GM18498 (cell line): Measurements from ENCODE around the gene FRY.

ENCODE experiments used
- ATAC-seq: cut with Tn5 transposase; IDR thresholded peaks from one replicate; pipeline ENCODE4 v1.9.1; 2021; ENCODE audit warnings: mild to moderate bottlenecking, moderate library complexity; ENCODE audit not compliant: unreplicated experiment

FRY gene

DNA sequence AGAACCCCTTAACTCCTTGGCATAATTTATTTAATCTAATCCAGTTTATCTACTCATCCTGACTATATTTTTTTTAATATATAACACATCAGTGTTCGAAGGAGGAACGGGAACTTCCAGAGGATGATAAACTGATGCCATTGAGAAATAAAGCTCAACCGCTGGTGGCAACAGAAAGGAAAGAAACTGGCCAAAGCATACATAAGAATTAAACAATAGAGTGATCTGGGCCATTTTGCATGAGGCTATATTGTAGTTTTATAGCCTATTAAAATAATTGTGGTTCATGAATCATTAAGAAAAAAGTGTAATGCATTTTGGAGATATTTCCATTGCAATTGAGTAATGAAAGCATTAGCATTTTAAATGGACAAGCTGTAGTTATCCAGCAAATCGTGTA lies 94.2 kb downstream of the FRY start:
- ATAC-seq: no peak

DNA sequence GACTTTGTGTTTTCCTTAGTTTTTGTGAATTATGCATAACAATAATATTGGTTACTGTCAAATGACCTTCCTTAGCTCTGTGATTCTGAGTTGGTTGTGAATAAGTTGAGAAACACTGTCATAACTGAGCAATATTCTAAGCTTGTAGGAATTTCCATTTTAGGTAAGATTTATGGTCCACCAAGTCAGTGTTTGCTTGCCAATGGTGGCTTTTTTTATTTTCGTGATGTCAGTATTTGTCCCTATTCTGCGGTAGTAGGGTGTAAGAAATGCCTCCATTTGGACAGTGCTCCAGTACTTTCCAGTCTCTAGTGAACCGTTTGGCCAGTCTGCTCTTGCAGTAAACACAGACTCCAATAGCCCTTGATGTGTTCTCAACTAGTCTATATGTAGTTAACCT lies 94.7 kb downstream of the FRY start:
- ATAC-seq: no peak

- no peak for ATAC-seq
These were observed 95.2 kb downstream of the FRY start for GRCh38 chr13:32126756-32127155.

- no peak for ATAC-seq
These were observed 96.1 kb downstream of the FRY start for GRCh38 chr13:32127691-32128090.

- ATAC-seq: no peak
These were observed 102.9 kb downstream of the FRY start for GRCh38 chr13:32134241-32135055.

DNA sequence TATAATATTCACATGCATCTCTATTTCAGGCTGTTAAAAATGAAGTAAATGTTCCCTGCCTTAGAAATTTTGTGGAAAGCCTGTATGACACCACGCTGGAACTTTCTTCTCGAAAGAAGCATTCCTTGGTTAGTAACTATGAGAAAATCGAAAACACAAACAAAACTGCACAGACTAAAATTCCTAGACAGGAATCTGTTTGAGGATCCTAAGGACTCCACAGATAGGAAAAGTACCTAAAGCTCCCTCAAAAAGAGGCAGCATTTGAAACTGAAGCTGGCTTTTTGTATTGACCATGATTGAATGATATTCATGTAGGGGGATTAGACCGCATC lies 103.4 kb downstream of the FRY start:
- ATAC-seq: no peak

DNA sequence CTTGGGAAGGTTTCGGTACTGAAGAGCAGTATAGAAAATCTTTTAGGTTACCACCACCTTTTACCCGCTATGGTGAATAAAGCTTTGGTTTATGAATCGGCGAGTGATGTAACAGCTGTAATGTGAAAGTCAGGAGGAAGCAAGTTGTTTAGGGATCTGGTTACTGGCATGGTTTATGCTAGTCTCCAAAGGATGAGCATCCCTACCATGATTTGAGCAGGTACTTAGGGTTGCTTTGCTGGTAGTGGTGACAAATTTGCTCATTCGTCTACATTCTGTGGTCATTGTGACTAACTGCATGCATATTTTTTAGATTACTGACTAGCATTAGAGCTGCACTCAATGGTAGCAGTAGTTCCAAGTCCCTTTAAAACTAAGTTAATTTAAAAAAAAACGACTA lies 104.1 kb downstream of the FRY start:
- no peak for ATAC-seq

- ATAC-seq: no peak
These were observed 104.5 kb downstream of the FRY start for GRCh38 chr13:32136061-32136460.

DNA sequence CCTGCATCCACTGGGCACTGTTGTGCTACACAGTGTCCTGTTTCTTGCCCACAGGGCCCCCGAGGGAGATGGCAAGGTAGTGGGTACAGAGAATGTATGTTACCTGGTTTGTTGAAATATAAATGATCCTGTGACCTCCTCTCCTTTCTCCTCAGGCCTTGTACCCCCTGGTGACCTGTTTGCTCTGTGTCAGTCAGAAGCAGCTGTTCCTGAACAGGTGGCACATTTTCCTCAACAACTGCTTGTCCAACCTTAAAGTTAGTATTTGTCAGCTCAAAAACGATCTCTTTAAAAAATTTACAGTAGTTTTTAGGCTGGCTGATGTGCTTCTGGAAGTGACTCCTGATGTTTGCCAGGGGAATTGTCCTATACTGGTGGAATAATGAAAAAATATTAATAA lies 105.1 kb downstream of the FRY start:
- no peak for ATAC-seq

DNA sequence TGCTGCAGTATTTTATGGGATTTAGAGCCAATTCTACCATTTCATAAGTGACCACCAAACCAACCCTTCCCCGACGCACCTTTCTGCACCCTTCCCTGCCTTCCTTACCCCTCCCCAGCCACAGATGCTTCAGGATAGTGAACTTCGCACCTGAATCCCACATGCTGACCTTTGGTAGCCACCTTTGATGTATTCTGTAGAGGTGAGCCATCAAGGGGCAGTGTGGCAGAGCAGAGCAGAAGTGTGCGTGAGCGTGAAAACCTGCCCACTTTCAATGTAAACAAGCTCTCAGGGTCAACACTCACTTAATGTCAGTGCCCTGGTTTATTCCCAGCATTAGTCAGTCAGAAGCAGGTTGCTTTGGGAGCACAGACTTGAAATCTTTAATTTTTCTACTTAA lies 107.7 kb downstream of the FRY start:
- no peak for ATAC-seq

GRCh38 chr13:32140109-32140508 lies 108.5 kb downstream of the FRY start:
- ATAC-seq: no peak

GRCh38 chr13:32141462-32141861 lies 109.9 kb downstream of the FRY start:
- ATAC-seq: no peak

DNA sequence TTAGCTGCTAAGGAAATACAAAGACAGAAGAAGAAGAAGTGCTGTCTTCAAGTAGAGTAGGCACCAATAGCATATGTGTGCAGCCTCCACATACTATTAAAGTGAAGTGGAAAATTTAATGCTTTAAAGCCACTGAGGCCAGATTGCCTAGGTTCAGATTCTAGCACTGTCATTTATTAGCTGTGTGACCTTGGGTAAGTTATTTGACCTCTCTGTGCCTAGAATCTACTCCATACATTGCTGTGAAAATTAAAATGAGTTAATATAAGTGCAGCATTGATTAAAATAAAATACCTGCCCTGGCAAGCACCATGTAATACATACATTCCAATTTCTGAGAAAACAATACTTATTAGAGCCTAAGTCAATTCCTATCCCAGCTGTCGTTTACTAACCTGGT lies 110.5 kb downstream of the FRY start:
- ATAC-seq: no peak

GRCh38 chr13:32142956-32143375 lies 111.4 kb downstream of the FRY start:
- ATAC-seq: no peak

DNA sequence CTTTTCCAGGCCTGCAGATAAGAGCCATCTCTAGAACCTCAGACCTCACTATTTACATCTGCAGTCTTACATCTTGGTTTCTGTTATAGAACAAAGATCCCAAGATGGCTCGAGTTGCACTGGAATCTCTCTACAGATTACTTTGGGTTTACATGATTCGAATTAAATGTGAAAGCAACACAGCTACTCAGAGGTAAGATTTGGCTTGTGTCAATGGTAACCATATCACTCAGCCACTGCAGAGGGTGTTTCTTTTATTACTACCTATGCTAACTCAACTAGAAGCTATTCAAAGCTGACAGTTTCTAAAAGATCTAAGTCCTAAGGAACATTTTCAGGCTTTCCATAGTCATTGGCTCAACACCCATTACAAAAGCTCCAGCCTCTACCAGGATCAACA lies 115.6 kb downstream of the FRY start:
- no peak for ATAC-seq

DNA sequence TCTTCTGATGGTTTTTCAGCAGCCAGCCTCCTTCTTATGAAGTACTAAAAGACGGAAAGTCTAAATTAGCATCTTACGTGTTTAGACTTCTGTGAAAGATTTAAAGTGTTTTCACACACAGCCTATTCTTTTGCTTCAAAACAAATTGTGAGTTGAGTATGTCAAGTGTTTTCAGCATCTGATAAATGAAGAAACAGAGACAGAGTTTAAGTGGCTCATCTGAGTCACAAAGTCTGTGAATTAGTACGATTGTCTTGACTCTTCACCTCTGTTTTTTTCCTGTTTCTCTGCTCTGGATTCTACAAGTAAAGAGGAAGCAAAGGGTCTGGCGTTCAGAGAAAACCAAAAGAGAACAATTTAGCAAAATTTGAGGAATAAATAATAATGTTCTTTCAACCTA lies 116.4 kb downstream of the FRY start:
- no peak for ATAC-seq

GRCh38 chr13:32150239-32150638 lies 118.7 kb downstream of the FRY start:
- ATAC-seq: no peak

- ATAC-seq: no peak
These were observed 119.2 kb downstream of the FRY start for GRCh38 chr13:32150794-32151193.

DNA sequence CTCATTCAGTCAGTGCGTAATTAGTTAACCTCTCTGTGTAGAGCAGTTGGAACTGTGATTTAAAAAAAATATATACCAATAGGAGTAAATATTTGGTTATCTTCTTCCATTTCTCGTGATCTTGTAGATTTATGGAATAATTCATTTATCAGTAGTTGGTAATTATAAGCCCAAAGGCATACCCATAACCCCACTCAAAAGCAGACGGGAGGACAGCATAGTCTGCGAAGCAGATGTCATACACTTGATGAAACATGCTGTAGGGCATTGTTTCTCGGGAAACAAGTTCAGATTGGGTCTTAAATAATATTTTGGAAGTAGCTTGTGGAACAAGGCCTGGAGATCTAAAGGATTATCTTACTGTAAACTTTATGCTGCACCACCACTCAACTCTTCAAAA lies 119.7 kb downstream of the FRY start:
- ATAC-seq: no peak

DNA sequence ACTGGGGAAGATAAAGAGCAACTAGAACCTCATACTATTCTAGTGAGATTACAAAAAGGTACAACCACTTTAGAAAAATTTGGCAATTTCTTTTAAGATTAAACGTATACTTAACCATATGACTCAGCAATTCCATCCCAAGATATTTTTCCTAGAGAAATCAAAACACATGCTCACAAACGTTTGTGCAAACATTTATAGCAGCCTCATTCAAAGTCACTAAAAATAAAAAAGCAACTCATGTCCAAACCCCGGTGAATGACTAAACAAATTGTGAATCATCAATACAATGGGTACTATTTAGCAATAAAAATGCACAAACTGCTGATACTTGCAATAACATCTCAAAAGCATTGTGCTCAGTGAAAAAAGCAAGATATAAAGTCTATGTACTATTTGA lies 121.5 kb downstream of the FRY start:
- ATAC-seq: no peak

DNA sequence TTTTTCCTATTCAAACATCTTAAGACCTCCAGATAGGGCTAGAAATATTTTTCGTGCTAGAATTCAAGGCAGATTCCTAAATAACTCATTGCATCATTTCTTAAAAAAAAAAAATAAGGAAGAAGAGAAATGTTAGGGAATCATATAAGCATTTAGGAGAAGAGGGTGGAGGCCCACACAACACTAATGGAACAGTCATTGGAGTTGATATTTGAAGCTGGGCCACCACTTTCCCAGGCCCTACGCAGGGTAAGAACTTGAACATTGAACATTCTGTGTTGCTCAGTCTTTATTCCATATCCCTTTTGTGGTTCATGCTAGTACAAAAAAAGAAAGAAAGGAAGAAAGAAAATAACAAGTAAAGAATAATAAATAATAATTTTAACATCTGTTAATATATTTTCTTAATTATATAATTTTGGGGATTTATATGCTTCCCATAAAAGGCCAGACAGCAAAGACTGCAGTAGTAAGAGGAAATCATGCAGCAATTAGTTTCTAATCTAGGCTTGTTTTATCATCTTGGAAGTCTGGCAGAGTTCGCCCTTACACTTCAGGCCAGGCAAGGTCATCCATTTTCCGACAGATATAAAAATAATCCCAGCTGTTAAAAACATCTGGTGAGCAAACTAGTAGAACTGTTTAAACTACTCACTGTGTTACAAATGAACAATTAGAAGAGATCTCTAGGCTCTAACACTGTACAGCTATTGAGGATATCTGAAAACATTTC lies 127.7 kb downstream of the FRY start:
- no peak for ATAC-seq

DNA sequence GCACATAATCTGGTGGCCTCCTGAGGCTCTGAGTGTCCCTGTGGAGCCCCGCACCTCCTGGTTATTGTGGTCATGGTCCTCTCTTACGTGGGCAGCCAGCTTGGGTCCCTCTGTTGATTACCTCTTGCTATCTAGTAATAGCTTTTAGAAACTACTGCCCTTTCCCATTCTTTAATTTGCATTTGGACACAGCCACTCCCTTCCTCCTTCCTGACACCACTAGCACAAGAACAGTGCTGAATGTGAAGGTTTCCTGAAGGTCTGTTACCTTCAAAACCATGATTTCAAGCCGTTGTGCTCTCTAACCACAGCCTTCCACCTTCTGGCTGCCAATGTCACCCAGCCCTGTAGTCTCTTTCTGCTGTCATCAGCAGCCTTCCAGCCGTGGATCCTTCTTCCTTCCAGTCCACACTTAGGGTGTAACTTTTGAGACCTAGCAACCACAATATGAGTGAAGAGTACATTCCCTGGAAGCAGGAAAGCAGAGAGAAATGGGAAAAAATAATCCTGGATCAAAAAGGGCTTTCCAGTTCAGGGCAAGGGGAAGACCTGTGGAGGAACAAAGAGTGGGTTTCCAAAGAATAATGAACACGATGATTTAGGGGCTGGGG lies 130.9 kb downstream of the FRY start:
- ATAC-seq: no peak
